Fibroblast of lung (primary cell): ENCODE data around the gene TBR1. TPM values are rescaled to one million over a fixed set of nuclear protein-coding genes. Genes with fewer than 3 reads are reported as not detected.

Experiments
- DNase-seq, 2 donors: peaks; one replicate each; pipeline versions ENCODE4 v3.0.0 to v3.0.0-alpha.2; 2010; ENCODE audit warnings: low read depth in 2 of 2
- H2AFZ ChIP-seq: 2 replicates; pipeline ENCODE4 v1.5.1; 2012; ENCODE audit warnings: low read length, control low read depth, inconsistent platforms
- H3K27ac ChIP-seq: 2 replicates; pipeline ENCODE4 v1.5.1; 2011; ENCODE audit warnings: low read length, control low read depth; ENCODE audit not compliant: insufficient read depth
- H3K27me3 ChIP-seq: 2 replicates; pipeline ENCODE4 v1.5.1; 2011; ENCODE audit warnings: mild to moderate bottlenecking, low read length; ENCODE audit not compliant: control insufficient read depth, insufficient read depth
- H3K36me3 ChIP-seq: 2 replicates; pipeline ENCODE4 v1.5.1; 2011; ENCODE audit warnings: low read length; ENCODE audit not compliant: control insufficient read depth, insufficient read depth
- H3K4me1 ChIP-seq: 2 replicates; pipeline ENCODE4 v1.5.1; 2011; ENCODE audit warnings: low read length; ENCODE audit not compliant: control insufficient read depth, insufficient read depth; ENCODE audit errors: extremely low read depth
- H3K4me2 ChIP-seq: 2 replicates; pipeline ENCODE4 v1.5.1; 2011; ENCODE audit warnings: low read length, control low read depth; ENCODE audit not compliant: insufficient read depth; ENCODE audit errors: extremely low read depth
- H3K4me3 ChIP-seq, 4 experiments: fragments of 200-600 bp in 1 of 4; sonication (generic) in 1 of 4; replicated peaks in 1 of 4; 2 replicates each; pipeline ENCODE4 v1.5.1; 2011 to 2016; ENCODE audit warnings: low read length in 4 of 4, low read depth in 3 of 4, mild to moderate bottlenecking in 3 of 4, control low read depth in 2 of 4, inconsistent platforms in 1 of 4, mixed read lengths in 1 of 4; ENCODE audit not compliant: insufficient read depth in 1 of 4; ENCODE audit errors: control extremely low read depth in 1 of 4
- H3K79me2 ChIP-seq: 2 replicates; pipeline ENCODE4 v1.5.1; 2012; ENCODE audit warnings: mild to moderate bottlenecking, low read length, inconsistent platforms; ENCODE audit not compliant: control insufficient read depth, insufficient read depth
- H3K9ac ChIP-seq: 2 replicates; pipeline ENCODE4 v1.5.1; 2011; ENCODE audit warnings: mild to moderate bottlenecking, low read length, control low read depth; ENCODE audit not compliant: insufficient read depth
- H3K9me3 ChIP-seq: 2 replicates; pipeline ENCODE4 v1.5.1; 2012; ENCODE audit warnings: low read depth, low read length; ENCODE audit not compliant: control insufficient read depth, insufficient read depth
- H4K20me1 ChIP-seq: 2 replicates; pipeline ENCODE4 v1.5.1; 2011; ENCODE audit warnings: low read length; ENCODE audit not compliant: control insufficient read depth, insufficient read depth; ENCODE audit errors: extremely low read depth
- EZH2 ChIP-seq: IDR thresholded peaks from 2 replicates; pipeline ENCODE4 v1.5.1; 2012; ENCODE audit warnings: low read length, control low read depth, mild to moderate bottlenecking; ENCODE audit errors: missing control alignments
- polyA plus RNA-seq, 2 donors: library from polyadenylated mRNA; depleted of rRNA in 1 of 2; stranded (reverse) in 1 of 2; unstranded in 1 of 2; fragments of >200 nt; gene quantifications; 2 replicates each; pipeline ENCODE4 v1.2.1, GENCODE V29; 2011 to 2012; ENCODE audit warnings: missing spikeins in 1 of 2
- total RNA-seq: library from RNA; depleted of rRNA; stranded (reverse); fragments of >200 nt; gene quantifications from 2 replicates; pipeline ENCODE4 v1.2.1, GENCODE V29; 2014
- TF ChIP-seq, protein P1 (sequence below), 2 donors: IDR thresholded peaks in 1 of 2; conservative IDR thresholded peaks in 1 of 2; 1 replicate in 1 of 2; 2 replicates in 1 of 2; pipeline ENCODE4 v1.5.1; 2011 to 2012; ENCODE audit warnings: low read length in 2 of 2, control low read depth in 1 of 2, inconsistent platforms in 1 of 2, low read depth in 1 of 2, mild to moderate bottlenecking in 1 of 2

TBR1 gene
- total and polyA plus RNA-seq, 2 donors (not counting 1 experiment from before 2014, with no cell fraction given): not detected

DNA sequence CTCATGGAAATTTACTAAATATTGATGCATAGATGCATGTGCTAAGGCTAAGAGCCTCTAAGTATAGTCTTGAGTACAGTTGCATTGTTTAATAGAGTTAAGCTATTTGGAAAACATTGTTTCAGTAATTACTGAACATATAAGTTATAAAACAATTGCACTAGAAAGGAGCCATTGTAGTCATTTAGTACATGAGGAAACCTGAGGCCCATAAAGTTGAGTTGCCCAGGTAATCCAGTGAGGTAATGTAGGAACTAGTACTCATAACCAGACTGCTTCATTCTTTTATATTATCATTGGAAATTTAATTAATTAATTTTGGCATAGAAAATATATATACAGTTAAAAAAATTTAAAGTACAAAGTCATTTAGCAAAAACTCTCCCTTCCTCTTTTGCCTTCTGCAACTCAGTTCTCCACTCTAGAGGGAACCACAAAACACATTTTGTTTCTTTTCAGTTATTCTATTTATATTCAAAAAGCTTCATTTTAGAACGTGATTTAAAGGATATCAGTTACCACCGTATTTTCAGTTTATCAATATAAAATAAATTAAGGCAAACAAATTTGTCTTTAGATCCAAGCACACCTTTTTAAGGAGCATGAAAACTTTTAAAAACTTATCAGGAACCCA lies 27.8 kb upstream of the TBR1 start:
- no peaks in the 10 kb centered on the region for H3K4me1 ChIP-seq
- H3K27me3 ChIP-seq: no peaks in the 10 kb centered on the region
- no peak overlapping the region for H3K27ac ChIP-seq
- TF ChIP-seq, protein P1, sequence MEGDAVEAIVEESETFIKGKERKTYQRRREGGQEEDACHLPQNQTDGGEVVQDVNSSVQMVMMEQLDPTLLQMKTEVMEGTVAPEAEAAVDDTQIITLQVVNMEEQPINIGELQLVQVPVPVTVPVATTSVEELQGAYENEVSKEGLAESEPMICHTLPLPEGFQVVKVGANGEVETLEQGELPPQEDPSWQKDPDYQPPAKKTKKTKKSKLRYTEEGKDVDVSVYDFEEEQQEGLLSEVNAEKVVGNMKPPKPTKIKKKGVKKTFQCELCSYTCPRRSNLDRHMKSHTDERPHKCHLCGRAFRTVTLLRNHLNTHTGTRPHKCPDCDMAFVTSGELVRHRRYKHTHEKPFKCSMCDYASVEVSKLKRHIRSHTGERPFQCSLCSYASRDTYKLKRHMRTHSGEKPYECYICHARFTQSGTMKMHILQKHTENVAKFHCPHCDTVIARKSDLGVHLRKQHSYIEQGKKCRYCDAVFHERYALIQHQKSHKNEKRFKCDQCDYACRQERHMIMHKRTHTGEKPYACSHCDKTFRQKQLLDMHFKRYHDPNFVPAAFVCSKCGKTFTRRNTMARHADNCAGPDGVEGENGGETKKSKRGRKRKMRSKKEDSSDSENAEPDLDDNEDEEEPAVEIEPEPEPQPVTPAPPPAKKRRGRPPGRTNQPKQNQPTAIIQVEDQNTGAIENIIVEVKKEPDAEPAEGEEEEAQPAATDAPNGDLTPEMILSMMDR (conservative IDR thresholded peaks at IDR 0.05 in 1 of 2, IDR thresholded peaks at IDR 0.05 in 1 of 2; ENCODE audit: low read depth in 1 of 2, low read length in 2 of 2): no peak
- no peak for TF ChIP-seq EZH2
- H3K79me2 ChIP-seq: no peaks in the 10 kb centered on the region
- H3K9ac ChIP-seq: no peak overlapping the region
- no peaks in the 10 kb centered on the region for H3K9me3 ChIP-seq
- H3K4me2 ChIP-seq: no peak overlapping the region
- no peaks in the 10 kb centered on the region for H4K20me1 ChIP-seq
- H3K36me3 ChIP-seq: peaks cover 2% of the 10 kb centered on the region
- no peak overlapping the region for H2AFZ ChIP-seq
- no peak overlapping the region for H3K4me3 ChIP-seq
- DNase-seq: no peak

DNA sequence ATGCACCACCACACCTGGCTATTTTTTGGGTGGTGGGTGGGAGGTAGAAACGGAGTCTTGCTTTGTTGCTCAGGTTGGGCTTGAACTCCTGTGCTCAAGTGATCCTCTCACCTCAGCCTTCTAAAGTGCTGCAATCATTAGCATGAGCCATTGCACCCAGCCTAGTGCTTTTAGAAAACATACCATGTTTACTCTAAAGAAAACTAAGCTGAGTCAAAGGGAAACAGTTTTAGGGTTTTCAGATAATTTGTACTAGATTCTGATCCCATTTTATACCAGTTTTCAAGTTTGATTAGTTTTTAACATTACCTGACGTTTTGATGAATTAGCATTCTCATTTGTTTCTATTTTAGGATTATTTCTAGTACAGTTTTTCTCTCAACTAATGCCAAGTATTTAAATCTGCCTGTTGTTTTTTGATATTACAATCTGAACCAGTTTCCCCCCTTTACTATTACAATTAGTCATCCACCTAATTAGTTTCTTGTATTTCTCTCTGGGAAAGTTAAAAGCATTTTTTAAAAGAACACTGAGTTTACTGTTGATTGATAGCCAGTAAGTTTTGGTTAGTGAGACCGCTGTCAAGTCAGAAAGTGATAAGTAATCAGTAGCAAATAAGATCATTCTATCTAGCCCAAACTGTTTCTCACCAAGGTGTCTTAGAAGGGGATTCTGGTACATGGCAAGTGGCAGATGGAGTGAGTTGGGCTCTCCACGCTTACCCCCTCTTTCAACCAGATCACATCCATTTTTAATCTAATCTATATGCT lies 24.2 kb upstream of the TBR1 start:
- DNase-seq: no peak
- Histone ChIP-seq H3K27ac (no peak overlapping the region), H3K4me3 (no peak overlapping the region), H3K9ac (no peak overlapping the region), H3K4me2 (no peak overlapping the region), H3K4me1 (no peaks in the 10 kb centered on the region), H4K20me1 (no peaks in the 10 kb centered on the region), H3K36me3 (peaks cover 2% of the 10 kb centered on the region), H3K9me3 (no peaks in the 10 kb centered on the region), H2AFZ (no peak overlapping the region), H3K79me2 (no peaks in the 10 kb centered on the region), H3K27me3 (no peaks in the 10 kb centered on the region)
- TF ChIP-seq EZH2: no peak
- TF ChIP-seq, protein P1 (conservative IDR thresholded peaks at IDR 0.05 in 1 of 2, IDR thresholded peaks at IDR 0.05 in 1 of 2; ENCODE audit: low read depth in 1 of 2, low read length in 2 of 2): no peak

DNA sequence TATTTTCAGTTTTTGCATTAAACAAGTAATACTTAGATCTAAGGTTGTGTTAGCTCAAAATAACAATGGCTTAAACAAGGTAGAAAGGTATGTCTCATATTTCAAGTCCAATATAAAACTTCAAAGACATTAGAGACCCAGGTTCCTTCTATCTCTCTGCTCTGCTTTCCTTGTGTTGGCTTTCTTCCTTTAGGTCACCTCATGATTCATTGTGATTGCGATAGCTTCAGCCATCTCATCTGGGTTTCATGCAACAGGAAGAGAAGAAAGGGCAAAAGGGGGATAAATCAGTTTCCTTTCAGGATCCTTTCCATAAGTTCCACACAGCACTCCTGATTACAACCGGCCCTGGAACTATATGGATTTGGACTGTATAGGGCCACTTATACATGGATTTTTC lies 16.0 kb upstream of the TBR1 start:
- H3K27ac ChIP-seq: no peak overlapping the region
- no peak overlapping the region for H2AFZ ChIP-seq
- DNase-seq: no peak
- H3K4me3 ChIP-seq: no peak overlapping the region
- H3K9ac ChIP-seq: no peak overlapping the region
- H3K79me2 ChIP-seq: no peaks in the 10 kb centered on the region
- H3K4me2 ChIP-seq: no peak overlapping the region
- no peaks in the 10 kb centered on the region for H3K27me3 ChIP-seq
- TF ChIP-seq, protein P1 (conservative IDR thresholded peaks at IDR 0.05 in 1 of 2, IDR thresholded peaks at IDR 0.05 in 1 of 2; ENCODE audit: low read depth in 1 of 2, low read length in 2 of 2): no peak
- TF ChIP-seq EZH2: no peak
- H3K4me1 ChIP-seq: no peaks in the 10 kb centered on the region
- no peaks in the 10 kb centered on the region for H3K36me3 ChIP-seq
- H3K9me3 ChIP-seq: no peaks in the 10 kb centered on the region
- H4K20me1 ChIP-seq: no peaks in the 10 kb centered on the region
